Esophagus muscularis mucosa (tissue), 4 donors: ENCODE data around the gene GLI3. TPM values are rescaled to one million over a fixed set of nuclear protein-coding genes. Genes with fewer than 3 reads are reported as not detected.

Source experiments
- DNase-seq: peaks from one replicate; pipeline ENCODE4 v3.0.0-alpha.2; 2017; ENCODE audit errors: extremely low spot score
- H3K27ac ChIP-seq, 4 donors: fragments of 200-600 bp; sonication (generic); replicated peaks in 1 of 4; 1 replicate in 3 of 4; 2 replicates in 1 of 4; pipeline ENCODE4 v1.5.1; 2016 to 2019; ENCODE audit warnings: mild to moderate bottlenecking in 1 of 4
- H3K27me3 ChIP-seq, 4 donors: fragments of 200-600 bp; sonication (generic); one replicate each; pipeline versions ENCODE4 v1.5.1 to v1.6.0; 2016 to 2019
- H3K36me3 ChIP-seq, 4 donors: fragments of 200-600 bp; sonication (generic); one replicate each; pipeline ENCODE4 v1.5.1; 2016 to 2019
- H3K4me1 ChIP-seq, 4 donors: fragments of 200-600 bp; sonication (generic); one replicate each; pipeline ENCODE4 v1.5.1; 2016 to 2019
- H3K4me3 ChIP-seq, 4 donors: fragments of 200-600 bp; sonication (generic); 1 replicate in 2 of 4; 2 replicates in 2 of 4; pipeline ENCODE4 v1.5.1; 2016 to 2019; ENCODE audit warnings: mild to moderate bottlenecking in 4 of 4, moderate library complexity in 1 of 4
- H3K9me3 ChIP-seq, 4 donors: fragments of 200-600 bp; sonication (generic); 1 replicate in 3 of 4; 2 replicates in 1 of 4; pipeline ENCODE4 v1.5.1; 2016 to 2019
- EP300 ChIP-seq: sonication (generic); formaldehyde crosslinking; IDR thresholded peaks from one replicate; pipeline ENCODE4 v1.6.1; 2017; ENCODE audit warnings: antibody characterized with exemption
- POLR2A ChIP-seq: fragments of 450-650 bp; IDR thresholded peaks from one replicate; pipeline ENCODE4 v1.6.1; 2017; ENCODE audit warnings: antibody characterized with exemption, moderate library complexity, mild to moderate bottlenecking, low read depth
- POLR2AphosphoS5 ChIP-seq, 2 donors: sonication (generic); formaldehyde crosslinking; IDR thresholded peaks; one replicate each; pipeline ENCODE4 v1.6.1; 2017; ENCODE audit warnings: antibody characterized with exemption in 2 of 2
- WGBS: methylation state at CpG from one replicate; pipeline ENCODE4 v1.1.5; 2018; 5-methylcytosine and 5-hydroxymethylcytosine counted together
- intact Hi-C: fragments of 100-400 bp; cut with DNase I; formaldehyde crosslinking; loops from one replicate; pipeline ENCODE4 v1.15.1; 2023
- total RNA-seq, 4 donors: library from RNA; depleted of rRNA; stranded (reverse); fragments of >200 nt; gene quantifications; one replicate each; pipeline versions ENCODE4 v1.1.0 to v1.2.1, GENCODE V29; 2016
- TF ChIP-seq, protein P1 (sequence below), 3 experiments: fragments of 200-600 bp in 2 of 3; fragments of 450-650 bp in 1 of 3; sonication (generic) in 2 of 3; IDR thresholded peaks; one replicate each; pipeline ENCODE4 v1.5.1; 2017 to 2019; ENCODE audit warnings: antibody characterized with exemption in 3 of 3, mild to moderate bottlenecking in 2 of 3, moderate library complexity in 1 of 3

Gene GLI3
- total RNA-seq, 4 donors from 2014 or later: 11.7 to 17.8 (median 13.3) TPM

DNA sequence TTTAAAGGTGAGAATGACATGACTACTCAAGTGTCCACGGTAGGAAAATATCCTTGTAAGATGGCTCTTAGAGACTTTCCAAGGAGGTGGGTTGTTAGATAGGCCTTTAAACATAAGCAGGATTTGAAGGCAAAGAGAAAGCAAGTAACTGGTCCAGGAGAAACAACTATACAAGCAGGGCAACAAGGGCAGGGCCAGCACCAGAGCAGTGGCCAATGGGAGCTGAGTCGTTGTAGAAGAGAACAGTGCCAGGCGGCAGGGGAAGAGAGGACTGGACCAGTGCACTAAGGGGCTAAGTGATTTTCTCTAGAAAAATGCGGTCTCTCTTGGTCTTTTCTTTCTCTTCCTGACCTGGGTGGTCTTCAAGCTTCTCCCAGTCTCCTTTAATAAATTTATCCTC lies 94.9 kb downstream of the GLI3 start:
- no peaks in the 10 kb centered on the region for H3K27me3 ChIP-seq
- H3K4me3 ChIP-seq: no peak overlapping the region
- TF ChIP-seq, protein P1, sequence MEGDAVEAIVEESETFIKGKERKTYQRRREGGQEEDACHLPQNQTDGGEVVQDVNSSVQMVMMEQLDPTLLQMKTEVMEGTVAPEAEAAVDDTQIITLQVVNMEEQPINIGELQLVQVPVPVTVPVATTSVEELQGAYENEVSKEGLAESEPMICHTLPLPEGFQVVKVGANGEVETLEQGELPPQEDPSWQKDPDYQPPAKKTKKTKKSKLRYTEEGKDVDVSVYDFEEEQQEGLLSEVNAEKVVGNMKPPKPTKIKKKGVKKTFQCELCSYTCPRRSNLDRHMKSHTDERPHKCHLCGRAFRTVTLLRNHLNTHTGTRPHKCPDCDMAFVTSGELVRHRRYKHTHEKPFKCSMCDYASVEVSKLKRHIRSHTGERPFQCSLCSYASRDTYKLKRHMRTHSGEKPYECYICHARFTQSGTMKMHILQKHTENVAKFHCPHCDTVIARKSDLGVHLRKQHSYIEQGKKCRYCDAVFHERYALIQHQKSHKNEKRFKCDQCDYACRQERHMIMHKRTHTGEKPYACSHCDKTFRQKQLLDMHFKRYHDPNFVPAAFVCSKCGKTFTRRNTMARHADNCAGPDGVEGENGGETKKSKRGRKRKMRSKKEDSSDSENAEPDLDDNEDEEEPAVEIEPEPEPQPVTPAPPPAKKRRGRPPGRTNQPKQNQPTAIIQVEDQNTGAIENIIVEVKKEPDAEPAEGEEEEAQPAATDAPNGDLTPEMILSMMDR (IDR thresholded peaks at IDR 0.05): no peak
- TF ChIP-seq EP300: no peak
- no peak for TF ChIP-seq POLR2AphosphoS5 (IDR thresholded peaks at IDR 0.05)
- no peak for TF ChIP-seq POLR2A
- H3K36me3 ChIP-seq: no peaks in the 10 kb centered on the region
- peaks cover 6 to 50% (median 40%) of the 10 kb centered on the region in 4 donors for H3K4me1 ChIP-seq
- DNase-seq: no peak
- intact Hi-C loops: no loop called here
- WGBS: 81% methylated on average over 4 of the region's 4 CpGs
- no peaks in the 10 kb centered on the region for H3K9me3 ChIP-seq
- H3K27ac ChIP-seq: no peak overlapping the region

DNA sequence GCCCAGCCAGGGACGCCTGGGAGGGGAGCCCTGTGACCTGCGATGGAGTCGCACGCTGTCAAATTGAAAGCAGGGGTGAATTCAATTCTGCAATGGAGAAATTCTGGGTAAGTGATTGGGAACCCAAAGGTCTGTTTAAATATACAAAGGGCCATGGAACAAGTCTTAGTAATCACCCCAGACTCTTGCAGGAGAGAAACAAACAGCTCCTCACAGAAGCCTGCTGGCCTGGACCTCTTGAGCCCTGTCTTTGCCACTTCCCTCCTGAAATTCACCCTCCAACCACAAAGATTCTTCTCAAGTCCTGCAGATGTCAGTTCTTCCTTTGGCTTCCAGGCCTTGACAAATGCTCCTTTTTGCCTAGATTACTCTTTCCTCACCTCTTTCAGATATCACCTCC lies 97.3 kb downstream of the GLI3 start:
- Histone ChIP-seq H3K36me3 (no peaks in the 10 kb centered on the region), H3K27ac (no peak overlapping the region), H3K9me3 (no peaks in the 10 kb centered on the region), H3K27me3 (no peaks in the 10 kb centered on the region), H3K4me3 (no peak overlapping the region), H3K4me1 (peaks cover 6 to 64% (median 44%) of the 10 kb centered on the region in 4 donors)
- intact Hi-C loops: no loop called here
- TF ChIP-seq POLR2AphosphoS5 (IDR thresholded peaks at IDR 0.05) (no peak), EP300 (no peak), POLR2A (no peak)
- TF ChIP-seq, protein P1 (IDR thresholded peaks at IDR 0.05): no peak
- DNase-seq: no peak
- 98% methylated on average over 4 of the region's 4 CpGs for WGBS

DNA sequence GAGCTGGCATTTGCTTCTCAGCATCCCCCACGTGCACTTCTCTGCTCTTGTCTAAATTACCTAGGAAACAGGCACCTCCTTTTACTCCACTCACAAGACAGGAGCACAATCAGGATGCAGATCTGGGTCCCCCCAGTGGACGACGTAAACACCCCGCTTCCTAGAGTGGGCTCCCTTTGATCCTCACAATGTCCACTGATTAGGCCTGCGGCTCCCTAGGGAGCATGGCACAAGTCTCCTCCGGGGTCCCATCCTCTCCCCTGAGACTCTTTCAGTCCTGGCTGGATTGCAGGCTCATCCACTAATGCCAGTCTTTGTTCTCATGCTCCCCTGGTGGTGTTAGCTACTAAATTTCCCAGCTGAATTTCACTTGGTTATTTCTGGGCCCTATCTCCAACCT lies 98.3 kb downstream of the GLI3 start:
- Histone ChIP-seq H3K27ac (no peak overlapping the region), H3K4me3 (no peak overlapping the region), H3K4me1 (peaks cover 6 to 64% (median 44%) of the 10 kb centered on the region in 4 donors), H3K9me3 (no peaks in the 10 kb centered on the region), H3K27me3 (no peaks in the 10 kb centered on the region), H3K36me3 (no peaks in the 10 kb centered on the region)
- TF ChIP-seq POLR2AphosphoS5 (IDR thresholded peaks at IDR 0.05): no peak
- no peak for TF ChIP-seq EP300
- TF ChIP-seq, protein P1 (IDR thresholded peaks at IDR 0.05): no peak
- TF ChIP-seq POLR2A: no peak
- DNase-seq: no peak
- 72% methylated on average over 6 of the region's 6 CpGs for WGBS
- intact Hi-C loops: no loop called here

DNA sequence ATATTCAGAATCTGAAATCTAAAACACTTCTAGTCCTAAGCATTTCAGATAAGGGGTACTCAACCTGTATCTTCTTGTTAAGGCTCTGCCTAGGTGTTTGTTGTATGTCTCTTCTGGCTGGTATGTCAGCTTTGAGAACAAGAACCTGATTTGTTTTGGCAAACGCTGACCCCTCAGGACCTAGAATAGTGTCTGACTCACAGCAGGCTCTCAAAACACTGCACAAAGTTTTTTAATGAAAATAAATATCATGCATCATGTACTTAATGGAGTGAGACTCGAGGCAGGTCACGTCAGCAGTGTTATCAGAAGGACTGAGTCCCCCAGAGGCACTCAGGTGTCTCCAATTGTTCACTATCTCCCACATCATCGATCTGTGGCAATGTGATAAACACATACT lies 99.1 kb downstream of the GLI3 start:
- no peak for DNase-seq
- no peak for TF ChIP-seq POLR2A
- TF ChIP-seq, protein P1 (IDR thresholded peaks at IDR 0.05): no peak
- TF ChIP-seq EP300: no peak
- TF ChIP-seq POLR2AphosphoS5 (IDR thresholded peaks at IDR 0.05): no peak
- WGBS: 62% methylated on average over 4 of the region's 4 CpGs
- no peaks in the 10 kb centered on the region for H3K36me3 ChIP-seq
- H3K9me3 ChIP-seq: no peaks in the 10 kb centered on the region
- no peak overlapping the region for H3K27ac ChIP-seq
- peaks cover 6 to 64% (median 43%) of the 10 kb centered on the region in 4 donors for H3K4me1 ChIP-seq
- no peak overlapping the region for H3K4me3 ChIP-seq
- intact Hi-C loops: no loop called here
- H3K27me3 ChIP-seq: no peaks in the 10 kb centered on the region

DNA sequence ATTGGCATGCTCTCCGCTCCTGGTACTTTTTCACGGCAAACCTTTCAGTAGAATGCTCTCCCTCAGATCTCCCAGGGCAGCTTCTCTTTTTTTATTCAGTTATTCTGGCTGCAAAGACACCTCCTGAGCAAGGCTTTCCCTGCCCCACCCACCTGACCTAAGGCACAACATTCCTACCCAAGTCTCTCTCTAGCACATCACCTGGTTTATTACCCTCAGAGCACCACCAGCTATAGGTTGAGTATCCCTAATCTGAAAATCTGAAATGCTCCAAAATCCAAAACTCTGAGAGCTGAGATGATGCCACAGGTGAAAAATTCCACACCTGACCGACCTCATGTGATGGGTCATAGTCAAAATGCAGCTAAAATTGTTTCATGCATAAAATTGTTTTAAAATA lies 99.6 kb downstream of the GLI3 start:
- H3K27me3 ChIP-seq: no peaks in the 10 kb centered on the region
- TF ChIP-seq, protein P1 (IDR thresholded peaks at IDR 0.05): no peak
- TF ChIP-seq POLR2A (no peak), POLR2AphosphoS5 (IDR thresholded peaks at IDR 0.05) (no peak), EP300 (no peak)
- intact Hi-C loops: no loop called here
- no peak overlapping the region for H3K4me3 ChIP-seq
- no peak overlapping the region for H3K27ac ChIP-seq
- 88% methylated on average over 3 of the region's 3 CpGs for WGBS
- H3K4me1 ChIP-seq: peaks cover 6 to 64% (median 43%) of the 10 kb centered on the region in 4 donors
- no peak for DNase-seq
- H3K36me3 ChIP-seq: no peaks in the 10 kb centered on the region
- H3K9me3 ChIP-seq: no peaks in the 10 kb centered on the region
